GM12892 (cell line): ENCODE data around the gene C10orf105.

Experiments used
- DNase-seq: peaks from one replicate; pipeline ENCODE4 v3.0.0; 2011; ENCODE audit not compliant: insufficient read length
- FAIRE-seq: peaks from 2 replicates; lab custom pipeline; 2011; peaks lifted over from hg19 to GRCh38; lab: Jason Lieb, UNC
- POLR2A ChIP-seq: IDR thresholded peaks from 2 replicates; pipeline ENCODE4 v1.6.1; 2011; ENCODE audit warnings: low read depth, low read length, control low read depth
- POLR2AphosphoS5 ChIP-seq: IDR thresholded peaks from 2 replicates; pipeline ENCODE4 v1.6.1; 2011; ENCODE audit warnings: low read depth, low read length, control low read depth
- TAF1 ChIP-seq: IDR thresholded peaks from 2 replicates; pipeline ENCODE4 v1.6.1; 2011; ENCODE audit warnings: low read depth, mild to moderate bottlenecking, control low read depth, low read length, borderline replicate concordance

C10orf105 gene

GRCh38 chr10:71720288-71720687 lies 710 bp upstream of the C10orf105 start:
- no peak for DNase-seq
- FAIRE-seq: no peak
- TF ChIP-seq POLR2A (no peak), TAF1 (no peak)

DNA sequence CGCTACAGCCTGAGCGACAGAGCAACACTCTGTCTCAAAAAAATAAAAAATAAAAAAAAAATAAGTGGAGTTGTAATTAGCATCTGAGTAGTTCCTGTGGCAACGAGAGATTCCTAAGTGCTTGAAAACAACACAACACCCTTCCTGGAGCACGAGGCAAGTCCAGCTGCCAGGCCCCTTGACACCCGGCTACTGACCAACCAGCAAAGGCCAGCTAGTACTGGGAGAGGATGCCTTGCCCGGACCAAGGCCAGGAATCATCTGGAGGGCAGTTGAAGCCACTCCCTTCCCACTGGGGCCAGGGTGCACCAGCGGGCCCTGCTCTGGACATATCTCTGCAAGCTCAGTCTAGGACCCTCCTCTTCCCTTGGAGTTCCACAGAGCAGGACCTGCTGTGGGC lies 536 bp downstream of the C10orf105 start:
- DNase-seq: no peak
- TF ChIP-seq TAF1 (no peak), POLR2AphosphoS5 (no peak), POLR2A (no peak)
- FAIRE-seq: no peak

DNA sequence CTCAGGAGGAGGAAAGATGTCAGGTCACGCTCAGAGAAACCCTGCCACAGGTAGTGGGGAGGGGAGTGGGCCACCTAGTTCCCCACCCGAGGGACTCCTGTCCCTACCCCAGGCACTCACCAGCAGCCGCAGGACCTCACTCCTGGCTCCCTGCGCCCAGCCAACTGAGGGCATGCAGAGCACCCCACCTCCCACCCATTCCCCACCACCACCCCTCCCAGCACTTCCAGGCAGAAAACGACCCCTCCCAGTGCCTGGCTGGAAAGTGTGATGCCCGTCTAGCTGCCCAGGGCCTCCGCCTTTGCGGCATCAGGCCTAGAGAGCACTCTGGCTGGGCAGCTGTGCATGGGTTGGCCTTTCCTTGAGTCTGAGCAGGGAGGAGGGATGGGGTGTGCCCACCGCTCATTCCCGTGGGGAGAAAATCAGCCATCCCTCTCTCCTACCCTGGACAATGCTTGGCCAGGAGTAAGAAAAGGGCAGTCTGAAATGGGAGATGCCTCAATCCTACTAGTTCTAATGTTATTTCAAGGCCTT lies 1.3 kb downstream of the C10orf105 start:
- TF ChIP-seq POLR2AphosphoS5 (no peak), TAF1 (no peak), POLR2A (no peak)
- FAIRE-seq (no peak), DNase-seq (no peak)

DNA sequence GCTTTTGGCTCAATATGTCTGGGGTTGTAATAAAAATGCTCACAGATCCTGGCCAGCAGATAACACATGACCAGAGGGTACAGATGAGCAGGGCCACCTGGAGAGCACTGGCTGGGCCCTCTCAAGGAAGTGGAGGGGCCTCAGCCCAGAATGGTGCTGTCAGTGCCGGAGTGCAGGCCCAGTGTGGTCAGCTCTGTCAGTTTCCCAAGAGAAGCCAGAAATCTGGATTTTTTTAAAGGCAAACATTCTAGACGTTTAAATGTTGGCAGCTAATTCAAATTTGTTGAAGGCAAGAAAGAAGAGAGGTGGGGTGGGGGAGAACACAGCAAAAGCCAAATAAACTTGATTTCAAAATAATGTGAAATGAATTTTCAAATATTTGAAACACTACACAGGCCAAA lies 2.0 kb downstream of the C10orf105 start:
- FAIRE-seq (no peak), DNase-seq (no peak)
- TF ChIP-seq POLR2AphosphoS5: no peak
- no peak for TF ChIP-seq TAF1

- DNase-seq (no peak), FAIRE-seq (no peak)
- TF ChIP-seq TAF1: no peak
- TF ChIP-seq POLR2A: no peak
- no peak for TF ChIP-seq POLR2AphosphoS5
These were observed 2.5 kb downstream of the C10orf105 start for GRCh38 chr10:71717056-71717455.

GRCh38 chr10:71716426-71716825 lies 3.2 kb downstream of the C10orf105 start:
- no peak for FAIRE-seq

DNA sequence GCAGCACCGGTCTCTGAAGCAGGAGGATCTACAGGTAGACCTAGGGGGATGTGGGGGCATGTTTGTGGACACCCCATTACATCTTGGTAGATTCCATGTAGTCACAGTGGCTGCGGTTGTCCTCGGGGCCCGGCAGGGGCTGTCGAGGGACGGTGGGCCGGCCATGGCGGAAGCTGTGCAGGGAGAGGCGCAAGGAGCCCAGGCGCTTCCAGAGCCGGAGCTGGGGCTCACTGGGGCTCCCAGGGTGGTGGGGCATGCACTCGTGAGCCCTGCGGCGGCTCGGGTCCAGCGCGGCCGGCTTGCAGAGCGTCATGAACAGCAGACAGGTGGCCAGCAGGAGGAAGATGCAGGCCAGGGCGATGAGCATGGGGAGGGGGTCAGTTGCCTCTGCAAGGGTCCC lies 3.7 kb downstream of the C10orf105 start:
- TF ChIP-seq POLR2AphosphoS5 (no peak), TAF1 (no peak), POLR2A (no peak)
- no peak for FAIRE-seq
- DNase-seq: no peak

More at GRCh38 chr10:71716426-71716825, 3.2 kb downstream of the C10orf105 start:
- TF ChIP-seq TAF1 (no peak), POLR2A (no peak), POLR2AphosphoS5 (no peak)
- DNase-seq: no peak

- DNase-seq: no peak
- FAIRE-seq: no peak
- TF ChIP-seq TAF1: no peak
- TF ChIP-seq POLR2A: no peak
- no peak for TF ChIP-seq POLR2AphosphoS5
These were observed 4.6 kb downstream of the C10orf105 start for GRCh38 chr10:71715026-71715425.

DNA sequence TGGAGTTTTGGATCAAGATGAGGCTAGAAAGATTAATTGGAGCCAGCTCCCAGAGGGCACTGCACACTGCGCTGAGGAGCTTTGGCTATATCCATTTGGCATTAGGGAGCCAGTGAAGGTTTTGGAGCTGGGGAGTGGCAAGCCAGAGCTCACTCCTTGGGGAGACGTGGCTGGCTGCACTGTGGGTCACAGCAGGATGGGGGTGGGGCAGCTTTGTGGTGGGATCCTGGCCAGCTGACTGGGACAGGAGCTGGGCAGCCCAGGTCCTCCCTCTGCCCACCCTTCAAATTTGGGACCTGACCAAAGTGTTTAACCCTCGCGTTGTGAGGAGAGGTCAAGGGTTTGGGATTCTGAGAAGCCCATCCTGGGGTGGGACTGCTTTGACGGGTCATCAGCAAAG lies 5.0 kb downstream of the C10orf105 start:
- TF ChIP-seq POLR2AphosphoS5 (no peak), POLR2A (no peak)
- DNase-seq (no peak), FAIRE-seq (no peak)

GRCh38 chr10:71714031-71714410 lies 5.6 kb downstream of the C10orf105 start:
- TF ChIP-seq POLR2AphosphoS5 (no peak), TAF1 (no peak), POLR2A (no peak)
- FAIRE-seq (no peak), DNase-seq (no peak)

- TF ChIP-seq POLR2AphosphoS5 (no peak), TAF1 (no peak), POLR2A (no peak)
- FAIRE-seq (peak; percentile 70), DNase-seq (no peak)
These were observed 6.2 kb downstream of the C10orf105 start for GRCh38 chr10:71713135-71714030.

GRCh38 chr10:71712572-71713134 lies 6.9 kb downstream of the C10orf105 start:
- DNase-seq (no peak), FAIRE-seq (no peak)
- TF ChIP-seq POLR2A: no peak
- TF ChIP-seq POLR2AphosphoS5: no peak
- TF ChIP-seq TAF1: no peak

DNA sequence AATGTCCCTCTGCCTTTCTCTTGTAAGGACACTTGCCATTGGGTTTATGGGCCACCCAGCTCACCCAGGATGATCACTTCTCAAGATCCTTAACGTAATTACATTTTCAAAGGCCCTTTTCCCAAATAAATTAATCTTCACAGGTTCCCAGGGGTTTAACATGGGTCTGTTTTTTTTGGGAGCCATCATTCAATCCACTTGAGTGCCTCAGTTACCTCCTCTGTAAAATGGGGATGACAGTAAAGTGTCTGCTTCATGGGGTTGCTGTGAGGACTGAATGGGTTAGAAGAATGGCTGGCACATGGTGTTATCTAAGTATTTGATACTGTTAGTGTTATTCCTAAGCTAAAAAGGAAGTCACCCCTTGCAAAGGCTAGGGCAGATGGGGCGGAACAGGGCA lies 7.4 kb downstream of the C10orf105 start:
- no peak for TF ChIP-seq TAF1
- no peak for TF ChIP-seq POLR2AphosphoS5
- TF ChIP-seq POLR2A: no peak
- DNase-seq (no peak), FAIRE-seq (no peak)
